Upper lobe of left lung (tissue), 4 donors: ENCODE measurements around the gene RNF224.

Experiments
- POLR2A ChIP-seq, 4 donors: fragments of 450-650 bp; IDR thresholded peaks; one replicate each; pipeline ENCODE4 v1.5.1; 2016 to 2017; ENCODE audit warnings: antibody characterized with exemption in 4 of 4, mild to moderate bottlenecking in 2 of 4
- POLR2AphosphoS5 ChIP-seq, 2 donors: sonication (generic); formaldehyde crosslinking; IDR thresholded peaks; one replicate each; pipeline ENCODE4 v1.5.1; 2017; ENCODE audit warnings: antibody characterized with exemption in 2 of 2

GRCh38 chr9:137234758-137235423 is 7.6 kb downstream of the RNF224 start:
- TF ChIP-seq POLR2AphosphoS5 (IDR thresholded peaks at IDR 0.05) = no peak
- TF ChIP-seq POLR2A (IDR thresholded peaks at IDR 0.05) = no peak
